ENCODE data around the gene FUT4.
"Not testable (repeated sequence)": the region's sequence is repeated elsewhere in the genome, so short reads cannot be mapped to it uniquely, and the experiment has no call there.

Gene FUT4

GRCh38 chr11:94543695-94544645 is at the start of gene FUT4:
Gene FUT4, plus strand, starts transcription at chr11:94543921. Its CDS starts 213 bp downstream, at chr11:94544134.
- no peaks in the 10 kb centered on the region for H3K9me3 ChIP-seq (ENCODE audit: insufficient read depth, low read length)
- peak; percentile 75 for DNase-seq (ENCODE audit: low read depth, low spot score)
- H3K27me3 ChIP-seq (ENCODE audit: insufficient read depth, insufficient read length), result no peaks in the 10 kb centered on the region
- peak within 1 kb of the TSS; percentile 56 for H3K4me3 ChIP-seq (ENCODE audit: insufficient read length, low read depth)
- TF ChIP-seq YY1 (IDR thresholded peaks at IDR 0.05; ENCODE audit: insufficient read depth, insufficient read length), result no peak
- TF ChIP-seq ZNF274 (IDR thresholded peaks at IDR 0.05; ENCODE audit: low read depth, low read length), result no peak
- no peak for TF ChIP-seq SUZ12 (IDR thresholded peaks at IDR 0.05; ENCODE audit: extremely low read depth, insufficient read depth, insufficient read length)
- H3K36me3 ChIP-seq (ENCODE audit: insufficient read depth, insufficient read length, low read length), result peaks cover 3% of the 10 kb centered on the region
- H3K4me1 ChIP-seq (ENCODE audit: insufficient read depth, insufficient read length), result no peaks in the 10 kb centered on the region
- H3K9ac ChIP-seq (ENCODE audit: insufficient read length, low read depth), result peak within 1 kb of the TSS; percentile 74

- Histone ChIP-seq H3K4me3 (ENCODE audit: insufficient read length, low read depth) (peak overlapping the region; percentile 85), H3K4me1 (ENCODE audit: insufficient read depth, insufficient read length) (no peaks in the 10 kb centered on the region), H3K9ac (ENCODE audit: insufficient read length, low read depth) (peak overlapping the region; percentile 80), H3K9me3 (ENCODE audit: insufficient read depth, low read length) (no peaks in the 10 kb centered on the region), H3K27me3 (ENCODE audit: insufficient read depth, insufficient read length) (no peaks in the 10 kb centered on the region), H3K36me3 (ENCODE audit: insufficient read depth, insufficient read length, low read length) (peaks cover 42% of the 10 kb centered on the region)
- no peak for DNase-seq (ENCODE audit: low read depth, low spot score)
- TF ChIP-seq YY1 (IDR thresholded peaks at IDR 0.05; ENCODE audit: insufficient read depth, insufficient read length) (no peak), SUZ12 (IDR thresholded peaks at IDR 0.05; ENCODE audit: extremely low read depth, insufficient read depth, insufficient read length) (no peak), ZNF274 (IDR thresholded peaks at IDR 0.05; ENCODE audit: low read depth, low read length) (no peak)
These were observed 49.5 kb upstream of the FUT4 start for GRCh38 chr11:94494126-94494680.

- TF ChIP-seq SUZ12 (IDR thresholded peaks at IDR 0.05; ENCODE audit: extremely low read depth, insufficient read depth, insufficient read length) (no peak), YY1 (IDR thresholded peaks at IDR 0.05; ENCODE audit: insufficient read depth, insufficient read length) (no peak), ZNF274 (IDR thresholded peaks at IDR 0.05; ENCODE audit: low read depth, low read length) (no peak)
- Histone ChIP-seq H3K4me3 (ENCODE audit: insufficient read length, low read depth) (no peak overlapping the region), H3K4me1 (ENCODE audit: insufficient read depth, insufficient read length) (no peaks in the 10 kb centered on the region), H3K9me3 (ENCODE audit: insufficient read depth, low read length) (no peaks in the 10 kb centered on the region), H3K36me3 (ENCODE audit: insufficient read depth, insufficient read length, low read length) (peaks cover 27% of the 10 kb centered on the region), H3K9ac (ENCODE audit: insufficient read length, low read depth) (no peak overlapping the region), H3K27me3 (ENCODE audit: insufficient read depth, insufficient read length) (no peaks in the 10 kb centered on the region)
- DNase-seq (ENCODE audit: low read depth, low spot score), result no peak
These were observed 43.5 kb upstream of the FUT4 start for GRCh38 chr11:94500181-94500580.

GRCh38 chr11:94501522-94501921 is 42.2 kb upstream of the FUT4 start:
- H3K4me3 ChIP-seq (ENCODE audit: insufficient read length, low read depth), result no peak overlapping the region

GRCh38 chr11:94504689-94505293 is 38.9 kb upstream of the FUT4 start:
- DNase-seq (ENCODE audit: low read depth, low spot score), result peak; percentile 28
- Histone ChIP-seq H3K9me3 (ENCODE audit: insufficient read depth, low read length) (no peaks in the 10 kb centered on the region), H3K4me3 (ENCODE audit: insufficient read length, low read depth) (no peak overlapping the region), H3K4me1 (ENCODE audit: insufficient read depth, insufficient read length) (no peaks in the 10 kb centered on the region), H3K36me3 (ENCODE audit: insufficient read depth, insufficient read length, low read length) (no peaks in the 10 kb centered on the region), H3K9ac (ENCODE audit: insufficient read length, low read depth) (no peak overlapping the region), H3K27me3 (ENCODE audit: insufficient read depth, insufficient read length) (no peaks in the 10 kb centered on the region)
- TF ChIP-seq YY1 (IDR thresholded peaks at IDR 0.05; ENCODE audit: insufficient read depth, insufficient read length) (no peak), SUZ12 (IDR thresholded peaks at IDR 0.05; ENCODE audit: extremely low read depth, insufficient read depth, insufficient read length) (no peak), ZNF274 (IDR thresholded peaks at IDR 0.05; ENCODE audit: low read depth, low read length) (no peak)

More at GRCh38 chr11:94501522-94501921, 42.2 kb upstream of the FUT4 start:
- Histone ChIP-seq H3K4me1 (ENCODE audit: insufficient read depth, insufficient read length) (no peaks in the 10 kb centered on the region), H3K27me3 (ENCODE audit: insufficient read depth, insufficient read length) (no peaks in the 10 kb centered on the region), H3K9ac (ENCODE audit: insufficient read length, low read depth) (no peak overlapping the region), H3K9me3 (ENCODE audit: insufficient read depth, low read length) (no peaks in the 10 kb centered on the region), H3K36me3 (ENCODE audit: insufficient read depth, insufficient read length, low read length) (peaks cover 25% of the 10 kb centered on the region)
- no peak for DNase-seq (ENCODE audit: low read depth, low spot score)
- no peak for TF ChIP-seq SUZ12 (IDR thresholded peaks at IDR 0.05; ENCODE audit: extremely low read depth, insufficient read depth, insufficient read length)
- no peak for TF ChIP-seq YY1 (IDR thresholded peaks at IDR 0.05; ENCODE audit: insufficient read depth, insufficient read length)
- no peak for TF ChIP-seq ZNF274 (IDR thresholded peaks at IDR 0.05; ENCODE audit: low read depth, low read length)

GRCh38 chr11:94506513-94506912 is 37.2 kb upstream of the FUT4 start:
- DNase-seq (ENCODE audit: low read depth, low spot score); H3K36me3 ChIP-seq (ENCODE audit: insufficient read depth, insufficient read length, low read length): not testable (repeated sequence)

GRCh38 chr11:94507485-94507884 is 36.2 kb upstream of the FUT4 start:
- no peak overlapping the region for H3K4me3 ChIP-seq (ENCODE audit: insufficient read length, low read depth)
- TF ChIP-seq YY1 (IDR thresholded peaks at IDR 0.05; ENCODE audit: insufficient read depth, insufficient read length) (no peak), SUZ12 (IDR thresholded peaks at IDR 0.05; ENCODE audit: extremely low read depth, insufficient read depth, insufficient read length) (no peak)
- H3K9ac ChIP-seq (ENCODE audit: insufficient read length, low read depth), result no peak overlapping the region
- H3K36me3 ChIP-seq (ENCODE audit: insufficient read depth, insufficient read length, low read length), result no peaks in the 10 kb centered on the region
- H3K9me3 ChIP-seq (ENCODE audit: insufficient read depth, low read length), result no peaks in the 10 kb centered on the region
- no peak for DNase-seq (ENCODE audit: low read depth, low spot score)
- H3K4me1 ChIP-seq (ENCODE audit: insufficient read depth, insufficient read length), result no peaks in the 10 kb centered on the region
- H3K27me3 ChIP-seq (ENCODE audit: insufficient read depth, insufficient read length), result peaks cover 6% of the 10 kb centered on the region

More at GRCh38 chr11:94506513-94506912, 37.2 kb upstream of the FUT4 start:
- H3K27me3 ChIP-seq (ENCODE audit: insufficient read depth, insufficient read length); H3K9me3 ChIP-seq (ENCODE audit: insufficient read depth, low read length); H3K9ac ChIP-seq (ENCODE audit: insufficient read length, low read depth); H3K4me3 ChIP-seq (ENCODE audit: insufficient read length, low read depth); H3K4me1 ChIP-seq (ENCODE audit: insufficient read depth, insufficient read length): not testable (repeated sequence)
